Measurements from ENCODE around the gene MAN1A1.

MAN1A1 gene

GRCh38 chr6:119345114-119345513, 4.4 kb downstream of the MAN1A1 start:
- DNase-seq, result no peak

- no peak for DNase-seq
Measured at GRCh38 chr6:119344306-119344705, 5.3 kb downstream of the MAN1A1 start.

- DNase-seq, result no peak
Measured at GRCh38 chr6:119343573-119344146, 5.9 kb downstream of the MAN1A1 start.

DNA sequence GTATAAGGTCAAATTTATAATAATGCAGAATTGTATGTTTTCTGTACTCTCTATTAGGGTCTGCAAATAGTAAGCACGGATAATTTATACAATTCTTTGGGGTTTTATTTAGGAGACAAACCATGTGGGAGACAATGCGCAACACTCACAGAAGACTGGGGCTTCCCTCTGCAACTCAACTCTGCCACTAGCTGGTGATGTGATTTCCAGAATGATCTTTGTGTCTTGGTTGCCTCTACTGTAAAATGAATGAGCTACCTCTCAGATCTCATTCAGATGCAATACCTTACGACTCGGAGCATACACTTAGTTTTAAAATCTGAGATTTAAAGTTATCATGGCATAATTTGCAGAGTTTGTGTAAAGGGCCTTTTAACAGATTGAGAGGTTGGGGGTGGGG, 6.4 kb downstream of the MAN1A1 start:
- no peak for DNase-seq

- DNase-seq, result no peak
Measured at GRCh38 chr6:119342430-119342829, 7.1 kb downstream of the MAN1A1 start.

DNA sequence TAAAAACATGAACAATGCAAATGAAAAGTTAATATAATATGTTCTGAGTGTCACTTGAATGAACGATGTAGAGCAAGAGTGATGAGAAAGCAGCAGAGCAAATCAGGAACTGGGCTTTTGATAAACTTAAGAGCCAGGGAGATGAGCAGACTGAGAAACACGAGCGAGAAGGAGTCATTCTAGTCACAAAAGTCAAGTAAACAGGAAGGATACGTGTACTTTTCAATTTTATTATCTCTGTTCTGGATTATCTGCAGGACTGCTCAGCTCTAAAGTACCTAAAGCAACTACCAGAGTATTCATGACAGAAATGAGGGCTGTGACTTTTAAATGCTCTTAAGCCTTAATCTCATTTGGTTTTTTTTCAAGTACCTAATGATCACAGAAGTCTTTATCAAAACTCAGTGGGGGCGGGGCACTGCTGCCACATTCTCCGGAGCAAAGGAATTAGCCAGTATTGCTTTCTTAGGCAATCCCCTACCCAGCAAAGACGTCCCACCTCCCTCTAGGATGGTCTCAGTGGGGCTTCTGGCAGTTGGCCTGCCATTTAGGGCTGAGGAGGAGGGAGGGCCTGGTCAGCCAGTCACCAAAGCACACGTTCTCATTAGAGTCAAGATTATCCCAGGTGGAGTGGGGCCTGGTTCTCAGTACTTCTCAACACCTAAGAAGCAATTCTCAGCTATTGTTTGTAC, 8.6 kb downstream of the MAN1A1 start:
- DNase-seq, result no peak

GRCh38 chr6:119339941-119340456, 9.6 kb downstream of the MAN1A1 start:
- no peak for DNase-seq

GRCh38 chr6:119337762-119338161, 11.8 kb downstream of the MAN1A1 start:
- DNase-seq, result no peak

GRCh38 chr6:119337252-119337651, 12.3 kb downstream of the MAN1A1 start:
- no peak for DNase-seq

GRCh38 chr6:119334535-119335264, 14.9 kb downstream of the MAN1A1 start:
- DNase-seq, result no peak

- DNase-seq, result no peak
Measured at GRCh38 chr6:119333707-119334295, 15.8 kb downstream of the MAN1A1 start.

GRCh38 chr6:119333063-119333609, 16.4 kb downstream of the MAN1A1 start:
- DNase-seq, result no peak

DNA sequence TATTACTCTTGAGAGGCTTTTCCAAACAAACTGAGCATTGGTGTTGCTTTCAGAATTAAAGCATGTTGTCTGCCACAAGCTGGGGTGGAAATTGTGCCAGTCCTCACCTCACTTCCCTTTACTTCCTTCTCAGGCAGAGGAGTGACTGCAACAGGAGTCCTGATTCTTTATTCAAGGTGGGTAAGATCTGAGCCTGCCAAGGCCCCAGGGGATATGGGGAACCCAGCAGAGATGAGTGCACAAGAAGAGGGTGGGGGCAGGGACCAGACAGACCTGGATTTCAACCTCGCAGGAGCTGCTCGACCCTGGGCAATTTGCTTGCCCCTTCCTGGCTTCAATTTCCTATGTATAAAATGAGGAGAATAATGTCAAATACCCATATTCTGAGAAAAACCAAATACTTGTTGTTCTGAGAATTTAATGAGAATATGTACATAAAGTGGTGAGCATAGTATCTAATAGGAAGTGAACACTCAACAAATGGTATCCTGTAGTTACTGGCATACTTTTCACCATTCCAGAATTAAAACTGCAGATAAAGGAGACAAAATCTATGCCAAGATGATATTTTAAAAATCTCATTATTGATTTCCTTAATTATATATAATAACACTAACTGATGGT, 17.8 kb downstream of the MAN1A1 start:
- no peak for DNase-seq

GRCh38 chr6:119330520-119331113, 18.9 kb downstream of the MAN1A1 start:
- DNase-seq, result no peak

DNA sequence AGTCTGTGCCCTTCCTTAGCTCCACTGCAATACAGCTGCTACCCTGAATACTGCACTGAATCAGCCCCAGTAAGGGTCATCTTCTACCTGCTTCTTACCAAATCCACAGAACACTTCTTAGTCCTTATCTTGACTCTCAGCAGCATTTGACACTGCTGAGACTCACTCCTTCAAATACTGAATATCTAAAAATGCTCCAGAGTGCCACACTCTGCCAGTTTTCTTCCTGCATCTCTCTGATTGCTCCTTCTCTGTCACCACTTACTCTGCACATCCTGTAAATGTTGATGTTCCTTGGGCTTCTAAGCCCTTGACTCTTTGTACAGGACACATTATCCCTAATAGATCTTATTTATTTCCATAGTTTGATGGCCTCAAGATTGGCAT, 19.8 kb downstream of the MAN1A1 start:
- no peak for DNase-seq

DNA sequence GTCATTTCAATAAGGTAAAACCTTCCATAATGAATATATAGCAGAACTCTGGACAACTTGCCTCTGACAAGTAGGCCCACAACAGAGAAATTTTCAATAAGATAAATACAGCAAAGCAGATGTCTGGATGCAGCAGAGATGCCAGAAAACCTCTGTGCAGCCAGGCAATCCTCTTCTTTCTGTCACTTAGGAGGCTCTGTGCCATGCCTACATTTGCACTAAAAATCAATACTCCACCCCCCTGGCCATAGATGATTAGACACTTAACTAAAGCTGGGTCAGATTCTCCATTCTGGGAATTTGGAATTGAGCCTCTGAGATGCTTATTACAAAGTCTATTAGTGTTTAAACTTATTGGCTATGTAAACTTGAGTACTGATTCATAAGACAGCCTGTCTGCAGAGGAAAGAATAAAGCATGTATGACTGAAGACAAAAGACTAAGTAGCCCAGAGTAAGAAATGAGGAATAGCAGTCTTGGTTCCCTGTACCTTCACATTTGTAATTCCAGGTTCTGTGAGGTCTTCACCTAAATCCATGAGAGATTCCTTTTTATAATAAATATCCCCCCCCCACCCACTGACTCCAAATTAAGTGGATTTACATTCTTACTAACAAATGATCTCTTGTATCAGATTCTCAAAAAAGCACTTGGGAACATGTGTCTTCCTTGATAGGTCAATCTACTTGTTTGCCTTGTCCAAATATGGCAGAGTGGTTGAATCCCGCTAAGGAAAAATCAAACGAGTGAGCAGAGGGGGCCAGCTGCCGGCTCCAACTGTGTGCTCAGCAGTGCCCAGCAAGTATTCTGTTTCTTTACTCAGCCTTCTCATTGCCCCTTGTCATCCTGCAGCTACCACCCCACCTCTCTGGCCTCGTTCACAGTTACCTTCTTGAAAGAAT, 20.4 kb downstream of the MAN1A1 start:
- no peak for DNase-seq

GRCh38 chr6:119328254-119328653, 21.3 kb downstream of the MAN1A1 start:
- no peak for DNase-seq

GRCh38 chr6:119327810-119328209, 21.8 kb downstream of the MAN1A1 start:
- DNase-seq, result no peak

GRCh38 chr6:119326291-119327005, 23.1 kb downstream of the MAN1A1 start:
- no peak for DNase-seq

GRCh38 chr6:119325559-119326265, 23.8 kb downstream of the MAN1A1 start:
- no peak for DNase-seq
